WTC11 (cell line): ENCODE data around the gene ITLN1. TPM values are rescaled to one million over a fixed set of nuclear protein-coding genes. Genes with fewer than 3 reads are reported as not detected.
"Not testable (repeated sequence)": the region's sequence is repeated elsewhere in the genome, so short reads cannot be mapped to it uniquely, and the experiment has no call there.

Experiments
- ATAC-seq: fragments of 200-7000 bp; cut with Tn5 transposase; 2 replicates; pipeline ENCODE4 v1.10.0; 2021; ENCODE audit warnings: mild to moderate bottlenecking, moderate library complexity
- CTCF ChIA-PET: fragments of 300-600 bp; sonication (Branson Sonifier 250); formaldehyde crosslinking; loops from one replicate; lab custom pipeline; 2021; ENCODE audit warnings: antibody characterized with exemption; lab: Charles Lee
- POLR2A ChIA-PET: fragments of 350-600 bp; sonication (Branson Sonifier 250); formaldehyde crosslinking; loops from one replicate; lab custom pipeline; 2021; ENCODE audit warnings: antibody characterized with exemption; lab: Charles Lee
- DNase-seq: peaks from one replicate; pipeline ENCODE4 v3.0.0; 2021; ENCODE audit warnings: low spot score
- H3K27ac Mint-ChIP-seq: 2 replicates; pipeline ENCODE4 v1.8.0; 2021; ENCODE audit warnings: mixed read lengths
- H3K27me3 Mint-ChIP-seq: 2 replicates; pipeline ENCODE4 v1.8.0; 2021; ENCODE audit warnings: low read depth, mild to moderate bottlenecking, moderate library complexity, mixed read lengths
- H3K36me3 Mint-ChIP-seq: 2 replicates; pipeline ENCODE4 v1.8.0; 2021; ENCODE audit warnings: mixed read lengths
- H3K4me1 Mint-ChIP-seq: 2 replicates; pipeline ENCODE4 v1.8.0; 2022; ENCODE audit warnings: mixed read lengths
- H3K4me3 Mint-ChIP-seq: 2 replicates; pipeline ENCODE4 v1.8.0; 2021; ENCODE audit warnings: mild to moderate bottlenecking, moderate library complexity, mixed read lengths
- H3K9me3 Mint-ChIP-seq: 2 replicates; pipeline ENCODE4 v1.8.0; 2021; ENCODE audit warnings: mixed read lengths
- ELF4 ChIP-seq: sonication (generic); formaldehyde crosslinking; IDR thresholded peaks from 2 replicates; pipeline ENCODE4 v1.8.1; 2022; ENCODE audit warnings: low read depth, mild to moderate bottlenecking, moderate library complexity, missing genetic modification reagents
- ETV6 ChIP-seq: sonication (generic); formaldehyde crosslinking; IDR thresholded peaks from 2 replicates; pipeline ENCODE4 v1.8.1; 2022; ENCODE audit warnings: mild to moderate bottlenecking, missing genetic modification reagents
- GRHL2 ChIP-seq: fragments of 250-450 bp; sonication (Bioruptor Pico); IDR thresholded peaks from 2 replicates; pipeline ENCODE4 v1.8.0; 2022; ENCODE audit warnings: mild to moderate bottlenecking, moderate library complexity; ENCODE audit not compliant: insufficient replicate concordance, severe bottlenecking
- JUN ChIP-seq: sonication (generic); formaldehyde crosslinking; IDR thresholded peaks from 2 replicates; pipeline ENCODE4 v1.8.0; 2023; ENCODE audit warnings: mild to moderate bottlenecking, missing genetic modification reagents
- MXD4 ChIP-seq: fragments of 250-450 bp; sonication (Bioruptor Pico); IDR thresholded peaks from 2 replicates; pipeline ENCODE4 v1.8.0; 2021; ENCODE audit warnings: mild to moderate bottlenecking, moderate library complexity, borderline replicate concordance
- NFE2L1 ChIP-seq: sonication (generic); formaldehyde crosslinking; IDR thresholded peaks from 2 replicates; pipeline ENCODE4 v1.8.1; 2023; ENCODE audit warnings: missing genetic modification reagents
- NR1H2 ChIP-seq: sonication (generic); formaldehyde crosslinking; IDR thresholded peaks from 2 replicates; pipeline ENCODE4 v1.9.0; 2021; ENCODE audit warnings: mild to moderate bottlenecking, moderate library complexity, missing genetic modification reagents
- RELA ChIP-seq: sonication (generic); formaldehyde crosslinking; IDR thresholded peaks from 2 replicates; pipeline ENCODE4 v1.8.1; 2022; ENCODE audit warnings: missing genetic modification reagents, mild to moderate bottlenecking, borderline replicate concordance
- RORB ChIP-seq: fragments of 250-450 bp; sonication (Bioruptor Pico); IDR thresholded peaks from 2 replicates; pipeline ENCODE4 v1.9.0; 2021; ENCODE audit warnings: mild to moderate bottlenecking
- TEAD1 ChIP-seq: sonication (generic); formaldehyde crosslinking; IDR thresholded peaks from 2 replicates; pipeline ENCODE4 v1.8.0; 2022; ENCODE audit warnings: mild to moderate bottlenecking, missing genetic modification reagents
- ZBTB21 ChIP-seq: sonication (generic); formaldehyde crosslinking; IDR thresholded peaks from 2 replicates; pipeline ENCODE4 v1.8.1; 2023; ENCODE audit warnings: mild to moderate bottlenecking, missing genetic modification reagents, borderline replicate concordance
- ZNF219 ChIP-seq: sonication (generic); formaldehyde crosslinking; IDR thresholded peaks from 2 replicates; pipeline ENCODE4 v1.8.0; 2023; ENCODE audit warnings: missing genetic modification reagents, mild to moderate bottlenecking, borderline replicate concordance
- ZNF317 ChIP-seq: sonication (generic); formaldehyde crosslinking; IDR thresholded peaks from 2 replicates; pipeline ENCODE4 v1.8.1; 2023; ENCODE audit warnings: low read depth, mild to moderate bottlenecking, moderate library complexity, missing genetic modification reagents, borderline replicate concordance
- ZNF423 ChIP-seq: fragments of 250-450 bp; sonication (Bioruptor Pico); IDR thresholded peaks from 2 replicates; pipeline ENCODE4 v2.1.2; 2022; ENCODE audit warnings: mild to moderate bottlenecking, moderate library complexity
- total RNA-seq: library from RNA; stranded (reverse); gene quantifications from 3 replicates; pipeline ENCODE4 v1.2.3, GENCODE V29; 2021
- TF ChIP-seq, protein P1 (sequence below): sonication (generic); formaldehyde crosslinking; IDR thresholded peaks from 2 replicates; pipeline ENCODE4 v1.8.0; 2023; ENCODE audit warnings: missing genetic modification reagents, mild to moderate bottlenecking, borderline replicate concordance
- TF ChIP-seq, protein P2 (sequence below): sonication (generic); formaldehyde crosslinking; IDR thresholded peaks from 2 replicates; pipeline ENCODE4 v1.8.1; 2022; ENCODE audit warnings: mild to moderate bottlenecking, moderate library complexity, missing genetic modification reagents
- TF ChIP-seq, protein P3 (sequence below): fragments of 250-450 bp; sonication (Bioruptor Pico); IDR thresholded peaks from 2 replicates; pipeline ENCODE4 v1.9.0; 2021; ENCODE audit warnings: mild to moderate bottlenecking
- TF ChIP-seq, protein P4 (sequence below): fragments of 250-450 bp; sonication (Bioruptor Pico); conservative IDR thresholded peaks from 2 replicates; pipeline ENCODE4 v1.9.0; 2021; ENCODE audit warnings: mild to moderate bottlenecking
- TF ChIP-seq, protein P5 (sequence below): sonication (generic); formaldehyde crosslinking; IDR thresholded peaks from 2 replicates; pipeline ENCODE4 v1.8.0; 2022; ENCODE audit warnings: mild to moderate bottlenecking, missing genetic modification reagents

Gene ITLN1
- total RNA-seq, 1 experiment from 2014 or later = not detected

DNA sequence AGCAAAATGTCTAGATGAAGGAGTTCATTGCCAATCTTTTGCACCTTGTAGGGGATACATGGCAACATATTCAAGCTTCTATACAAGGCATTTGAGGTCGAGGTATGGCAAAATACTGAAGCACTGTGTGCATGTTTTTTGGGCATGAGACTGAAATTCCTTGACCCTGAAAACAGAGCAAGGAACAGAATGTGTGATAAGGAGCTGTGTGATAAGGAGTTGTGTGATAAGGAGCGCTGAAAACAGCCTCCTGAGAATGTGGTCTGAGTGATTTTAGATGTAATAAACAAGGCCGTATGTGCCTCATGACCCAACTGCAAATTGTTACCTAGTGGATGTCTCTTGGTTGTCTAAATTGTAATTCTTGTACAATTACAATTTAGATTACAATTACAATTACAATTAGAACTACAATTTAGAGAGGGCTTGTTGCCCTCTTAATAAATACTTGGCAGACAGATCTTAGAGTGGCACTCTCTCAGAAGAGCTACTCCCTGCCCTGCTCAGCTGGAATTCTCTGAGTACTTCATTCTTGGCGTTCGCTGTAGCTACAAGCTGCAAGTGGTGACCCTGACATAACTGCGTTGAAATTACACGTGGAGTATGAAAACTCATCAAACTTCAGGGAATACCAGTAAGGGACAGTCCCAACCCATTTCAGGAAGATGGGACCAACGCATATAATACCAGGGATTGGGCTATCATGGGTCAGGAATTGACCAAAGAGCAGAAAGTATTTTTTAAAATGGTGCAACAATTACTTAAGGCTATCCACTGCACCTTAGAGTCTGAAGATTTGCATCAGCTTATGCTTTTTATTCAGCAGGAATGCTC is 20.0 kb upstream of the ITLN1 start (continued):
- TF ChIP-seq, protein P1, sequence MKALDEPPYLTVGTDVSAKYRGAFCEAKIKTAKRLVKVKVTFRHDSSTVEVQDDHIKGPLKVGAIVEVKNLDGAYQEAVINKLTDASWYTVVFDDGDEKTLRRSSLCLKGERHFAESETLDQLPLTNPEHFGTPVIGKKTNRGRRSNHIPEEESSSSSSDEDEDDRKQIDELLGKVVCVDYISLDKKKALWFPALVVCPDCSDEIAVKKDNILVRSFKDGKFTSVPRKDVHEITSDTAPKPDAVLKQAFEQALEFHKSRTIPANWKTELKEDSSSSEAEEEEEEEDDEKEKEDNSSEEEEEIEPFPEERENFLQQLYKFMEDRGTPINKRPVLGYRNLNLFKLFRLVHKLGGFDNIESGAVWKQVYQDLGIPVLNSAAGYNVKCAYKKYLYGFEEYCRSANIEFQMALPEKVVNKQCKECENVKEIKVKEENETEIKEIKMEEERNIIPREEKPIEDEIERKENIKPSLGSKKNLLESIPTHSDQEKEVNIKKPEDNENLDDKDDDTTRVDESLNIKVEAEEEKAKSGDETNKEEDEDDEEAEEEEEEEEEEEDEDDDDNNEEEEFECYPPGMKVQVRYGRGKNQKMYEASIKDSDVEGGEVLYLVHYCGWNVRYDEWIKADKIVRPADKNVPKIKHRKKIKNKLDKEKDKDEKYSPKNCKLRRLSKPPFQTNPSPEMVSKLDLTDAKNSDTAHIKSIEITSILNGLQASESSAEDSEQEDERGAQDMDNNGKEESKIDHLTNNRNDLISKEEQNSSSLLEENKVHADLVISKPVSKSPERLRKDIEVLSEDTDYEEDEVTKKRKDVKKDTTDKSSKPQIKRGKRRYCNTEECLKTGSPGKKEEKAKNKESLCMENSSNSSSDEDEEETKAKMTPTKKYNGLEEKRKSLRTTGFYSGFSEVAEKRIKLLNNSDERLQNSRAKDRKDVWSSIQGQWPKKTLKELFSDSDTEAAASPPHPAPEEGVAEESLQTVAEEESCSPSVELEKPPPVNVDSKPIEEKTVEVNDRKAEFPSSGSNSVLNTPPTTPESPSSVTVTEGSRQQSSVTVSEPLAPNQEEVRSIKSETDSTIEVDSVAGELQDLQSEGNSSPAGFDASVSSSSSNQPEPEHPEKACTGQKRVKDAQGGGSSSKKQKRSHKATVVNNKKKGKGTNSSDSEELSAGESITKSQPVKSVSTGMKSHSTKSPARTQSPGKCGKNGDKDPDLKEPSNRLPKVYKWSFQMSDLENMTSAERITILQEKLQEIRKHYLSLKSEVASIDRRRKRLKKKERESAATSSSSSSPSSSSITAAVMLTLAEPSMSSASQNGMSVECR (CRISPR knock-in tag) = no peak
- TF ChIP-seq NR1H2 (CRISPR knock-in tag) (no peak), ZNF219 (CRISPR knock-in tag) (no peak), ETV6 (no peak)
- TF ChIP-seq, protein P2, sequence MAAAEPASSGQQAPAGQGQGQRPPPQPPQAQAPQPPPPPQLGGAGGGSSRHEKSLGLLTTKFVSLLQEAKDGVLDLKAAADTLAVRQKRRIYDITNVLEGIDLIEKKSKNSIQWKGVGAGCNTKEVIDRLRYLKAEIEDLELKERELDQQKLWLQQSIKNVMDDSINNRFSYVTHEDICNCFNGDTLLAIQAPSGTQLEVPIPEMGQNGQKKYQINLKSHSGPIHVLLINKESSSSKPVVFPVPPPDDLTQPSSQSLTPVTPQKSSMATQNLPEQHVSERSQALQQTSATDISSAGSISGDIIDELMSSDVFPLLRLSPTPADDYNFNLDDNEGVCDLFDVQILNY (CRISPR knock-in tag) = no peak

DNA sequence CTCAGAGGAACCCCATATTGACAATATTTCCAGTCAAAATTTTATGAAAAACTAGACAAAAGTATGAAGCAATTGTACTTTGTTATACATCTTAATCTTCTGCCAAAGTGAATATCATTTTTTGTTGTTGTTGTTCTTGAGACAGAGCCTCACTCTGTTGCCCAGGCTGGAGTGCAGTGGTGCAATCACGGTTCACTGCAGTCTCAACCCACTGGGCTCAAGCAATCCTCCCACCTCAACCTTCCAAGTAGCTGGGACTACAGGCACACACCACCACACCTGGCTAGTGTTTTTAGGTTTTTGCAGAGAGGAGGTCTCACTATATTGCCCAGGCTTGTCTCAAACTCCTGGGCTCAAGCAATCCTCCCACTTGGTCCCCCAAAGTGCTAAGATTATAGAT is 17.3 kb upstream of the ITLN1 start:
- H3K27me3 Mint-ChIP-seq = peaks cover 18% of the 10 kb centered on the region
- H3K4me1 Mint-ChIP-seq, DNase-seq, H3K4me3 Mint-ChIP-seq, H3K27ac Mint-ChIP-seq, H3K36me3 Mint-ChIP-seq, ATAC-seq, POLR2A ChIA-PET: not testable (repeated sequence)
- peaks cover 12% of the 10 kb centered on the region for H3K9me3 Mint-ChIP-seq
- CTCF ChIA-PET = interaction anchor here (1.0 kb wide), 1 partner anchor 52 kb away, joined by 3 read pairs; the partner anchor contains the start of gene ITLN2

DNA sequence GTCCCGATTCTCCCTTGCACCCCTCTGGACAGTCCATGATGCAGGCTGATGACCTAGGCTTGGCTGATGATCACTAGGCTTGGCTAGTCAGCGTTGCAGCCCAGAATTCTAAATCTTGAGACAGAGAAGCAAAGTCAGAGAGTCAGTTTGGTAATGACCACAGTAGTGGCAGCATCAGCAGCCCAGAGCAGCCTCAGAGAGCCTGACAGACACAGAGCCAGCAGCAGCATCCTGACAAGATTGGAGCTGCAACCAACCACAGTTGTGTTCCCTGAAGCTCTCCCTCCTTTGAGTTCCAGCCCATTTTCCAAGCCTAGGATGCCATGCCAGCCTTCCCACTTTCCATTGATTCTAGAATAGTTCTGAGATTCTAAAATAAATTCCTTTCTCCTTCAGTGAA is 16.8 kb upstream of the ITLN1 start:
- no peak for ATAC-seq
- Mint-ChIP-seq H3K27me3 (peaks cover 18% of the 10 kb centered on the region), H3K4me1 (0 out of 2 replicates have a peak, but pooled peaks cover 5% of the 10 kb centered on the region), H3K4me3 (no peak overlapping the region), H3K9me3 (peaks cover 12% of the 10 kb centered on the region), H3K27ac (no peak overlapping the region)
- no peak for DNase-seq
- POLR2A ChIA-PET = interaction anchor here (0.5 kb wide), 1 partner anchor 23 kb away, joined by 9 read pairs; no protein-coding TSS in a partner anchor
- TF ChIP-seq ZNF423 (CRISPR knock-in tag) (no peak), RELA (CRISPR knock-in tag) (no peak), GRHL2 (CRISPR knock-in tag) (no peak), ELF4 (CRISPR knock-in tag) (no peak), JUN (CRISPR knock-in tag) (no peak), MXD4 (no peak), NFE2L1 (no peak), ZNF317 (no peak), TEAD1 (CRISPR knock-in tag) (no peak), ZBTB21 (no peak), RORB (CRISPR knock-in tag) (no peak)
- TF ChIP-seq, protein P3, sequence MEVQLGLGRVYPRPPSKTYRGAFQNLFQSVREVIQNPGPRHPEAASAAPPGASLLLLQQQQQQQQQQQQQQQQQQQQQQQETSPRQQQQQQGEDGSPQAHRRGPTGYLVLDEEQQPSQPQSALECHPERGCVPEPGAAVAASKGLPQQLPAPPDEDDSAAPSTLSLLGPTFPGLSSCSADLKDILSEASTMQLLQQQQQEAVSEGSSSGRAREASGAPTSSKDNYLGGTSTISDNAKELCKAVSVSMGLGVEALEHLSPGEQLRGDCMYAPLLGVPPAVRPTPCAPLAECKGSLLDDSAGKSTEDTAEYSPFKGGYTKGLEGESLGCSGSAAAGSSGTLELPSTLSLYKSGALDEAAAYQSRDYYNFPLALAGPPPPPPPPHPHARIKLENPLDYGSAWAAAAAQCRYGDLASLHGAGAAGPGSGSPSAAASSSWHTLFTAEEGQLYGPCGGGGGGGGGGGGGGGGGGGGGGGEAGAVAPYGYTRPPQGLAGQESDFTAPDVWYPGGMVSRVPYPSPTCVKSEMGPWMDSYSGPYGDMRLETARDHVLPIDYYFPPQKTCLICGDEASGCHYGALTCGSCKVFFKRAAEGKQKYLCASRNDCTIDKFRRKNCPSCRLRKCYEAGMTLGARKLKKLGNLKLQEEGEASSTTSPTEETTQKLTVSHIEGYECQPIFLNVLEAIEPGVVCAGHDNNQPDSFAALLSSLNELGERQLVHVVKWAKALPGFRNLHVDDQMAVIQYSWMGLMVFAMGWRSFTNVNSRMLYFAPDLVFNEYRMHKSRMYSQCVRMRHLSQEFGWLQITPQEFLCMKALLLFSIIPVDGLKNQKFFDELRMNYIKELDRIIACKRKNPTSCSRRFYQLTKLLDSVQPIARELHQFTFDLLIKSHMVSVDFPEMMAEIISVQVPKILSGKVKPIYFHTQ = no peak
- TF ChIP-seq, protein P4, sequence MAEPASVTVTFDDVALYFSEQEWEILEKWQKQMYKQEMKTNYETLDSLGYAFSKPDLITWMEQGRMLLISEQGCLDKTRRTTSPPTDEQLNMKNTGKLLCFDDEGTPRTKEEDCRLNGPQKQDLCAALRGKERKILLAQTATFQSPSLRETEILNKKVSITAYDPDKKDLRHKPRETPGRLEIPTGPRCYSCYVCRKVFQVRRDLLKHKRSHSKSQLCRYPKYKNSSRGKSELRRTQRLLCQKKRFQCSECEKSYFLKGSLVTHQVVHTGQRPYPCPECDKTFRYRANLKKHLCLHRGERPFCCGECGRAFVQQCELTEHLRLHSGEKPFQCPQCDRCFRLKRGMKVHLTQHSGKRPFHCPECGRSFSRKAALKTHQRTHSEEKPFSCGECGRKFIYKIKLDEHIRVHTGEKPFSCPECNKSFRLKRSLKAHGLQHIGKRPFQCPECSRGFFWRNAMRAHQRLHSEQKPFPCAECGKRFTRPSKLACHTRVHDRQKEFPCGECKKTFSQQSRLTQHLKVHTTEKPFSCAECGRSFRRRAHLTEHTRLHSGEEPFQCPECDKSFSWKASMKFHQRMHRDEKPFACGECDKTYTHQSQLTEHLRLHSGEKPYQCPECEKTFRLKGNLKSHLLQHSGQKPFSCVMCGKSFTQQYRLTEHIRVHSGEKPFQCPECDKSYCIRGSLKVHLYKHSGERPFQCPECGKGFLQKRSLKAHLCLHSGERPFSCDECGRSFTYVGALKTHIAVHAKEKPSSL (CRISPR knock-in tag) = no peak
- TF ChIP-seq, protein P5, sequence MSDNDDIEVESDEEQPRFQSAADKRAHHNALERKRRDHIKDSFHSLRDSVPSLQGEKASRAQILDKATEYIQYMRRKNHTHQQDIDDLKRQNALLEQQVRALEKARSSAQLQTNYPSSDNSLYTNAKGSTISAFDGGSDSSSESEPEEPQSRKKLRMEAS = no peak
- TF ChIP-seq, all 79 proteins: peak for 0
- H3K36me3 Mint-ChIP-seq = no peaks in the 10 kb centered on the region
- CTCF ChIA-PET = interaction anchor here (1.0 kb wide), 1 partner anchor 53 kb away, joined by 3 read pairs; the partner anchor contains the start of gene ITLN2

DNA sequence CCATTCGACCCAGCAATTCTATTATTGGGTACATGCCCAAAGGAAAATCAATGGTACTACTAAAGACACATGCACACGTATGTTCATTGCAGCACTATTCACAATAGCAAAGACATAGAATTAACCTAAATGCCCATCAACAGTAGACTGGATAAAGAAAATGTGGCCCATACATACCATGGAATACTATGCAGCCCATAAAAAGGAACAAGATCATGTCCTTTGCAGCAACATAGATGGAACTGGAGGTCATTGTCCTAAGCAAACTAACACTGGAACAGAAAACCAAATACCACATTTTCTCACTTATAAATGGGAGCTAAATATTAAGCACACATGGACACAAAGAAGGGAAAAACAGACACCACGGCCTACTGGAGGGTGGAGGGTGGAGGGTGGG is 15.7 kb upstream of the ITLN1 start:
- H3K36me3 Mint-ChIP-seq, H3K4me1 Mint-ChIP-seq, H3K4me3 Mint-ChIP-seq, DNase-seq, CTCF ChIA-PET, H3K27ac Mint-ChIP-seq, ATAC-seq, POLR2A ChIA-PET: not testable (repeated sequence)
- Mint-ChIP-seq H3K9me3 (peaks cover 12% of the 10 kb centered on the region), H3K27me3 (peaks cover 21% of the 10 kb centered on the region)
